HG03060 (cell line): ENCODE data around the gene PRDM16.

Experiments
- ATAC-seq: cut with Tn5 transposase; IDR thresholded peaks from one replicate; pipeline ENCODE4 v1.9.1; 2021; ENCODE audit warnings: low read depth, moderate number of reproducible peaks; ENCODE audit not compliant: unreplicated experiment

The PRDM16 gene

DNA sequence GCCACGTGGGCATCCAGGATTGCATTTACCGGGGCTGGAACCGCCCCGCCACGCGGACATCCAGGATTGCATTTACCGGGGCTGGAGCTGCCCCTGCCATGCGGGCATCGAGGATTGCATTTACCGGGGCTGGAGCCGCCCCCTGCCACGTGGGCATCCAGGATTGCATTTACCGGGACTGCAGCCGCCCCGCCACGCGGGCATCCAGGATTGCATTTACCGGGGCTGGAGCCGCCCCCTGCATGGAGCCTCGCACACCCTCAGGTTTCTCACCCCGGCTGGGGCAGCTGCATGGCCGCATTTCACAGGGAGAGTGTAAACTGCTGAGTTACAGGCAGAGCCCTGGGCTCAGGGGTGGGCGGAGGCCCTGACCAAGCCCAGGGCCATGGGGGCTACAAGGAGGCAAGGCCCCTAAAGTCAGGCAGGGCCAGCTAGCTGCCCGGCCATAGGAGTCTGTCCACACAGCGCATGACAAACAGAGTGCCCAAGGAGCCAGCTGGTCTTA lies 218.7 kb downstream of the PRDM16 start:
- no peak for ATAC-seq

DNA sequence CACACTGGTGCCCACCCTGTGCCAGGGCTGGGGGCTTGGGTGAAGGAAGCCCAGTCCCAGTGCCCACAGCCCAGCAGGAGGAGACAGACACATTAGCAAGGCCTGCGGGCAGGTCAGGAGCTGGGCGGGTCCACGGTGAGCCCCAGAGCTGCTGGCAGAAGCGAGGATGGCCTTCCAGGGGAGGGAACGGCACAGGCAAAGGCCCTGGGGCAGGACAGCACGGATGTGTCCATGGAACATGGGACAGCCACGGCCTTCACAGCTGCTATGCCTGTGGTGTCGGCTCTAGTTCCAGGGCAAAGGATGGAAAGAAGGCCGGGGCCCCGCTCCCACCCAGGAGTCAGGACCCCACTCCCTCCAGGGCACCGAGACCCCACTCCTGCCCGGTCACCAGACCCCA lies 220.5 kb downstream of the PRDM16 start:
- no peak for ATAC-seq

- no peak for ATAC-seq
Observed at GRCh38 chr1:3290438-3290837, 221.4 kb downstream of the PRDM16 start.

DNA sequence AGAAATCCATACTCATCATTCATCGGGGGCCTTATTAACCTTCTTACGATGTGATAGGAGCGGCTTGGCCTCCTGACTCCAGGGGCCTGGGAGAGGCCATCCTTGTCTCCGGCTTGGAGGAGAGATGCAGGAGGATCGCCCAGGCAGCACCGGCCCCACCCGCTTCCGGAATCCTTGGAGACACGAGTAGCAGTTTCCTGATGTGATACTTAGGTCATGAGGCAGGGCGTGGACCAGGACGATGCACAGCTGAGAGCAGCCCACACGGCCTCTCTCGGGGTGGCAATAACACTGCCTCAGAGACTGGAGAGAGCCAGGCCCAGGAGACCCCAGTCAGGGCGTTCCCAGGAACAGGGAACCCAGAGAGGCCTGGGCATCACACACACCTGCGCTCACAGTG lies 221.9 kb downstream of the PRDM16 start:
- ATAC-seq: no peak

GRCh38 chr1:3292051-3292722 lies 223.2 kb downstream of the PRDM16 start:
- no peak for ATAC-seq

- no peak for ATAC-seq
Observed at GRCh38 chr1:3292868-3293562, 224.0 kb downstream of the PRDM16 start.

DNA sequence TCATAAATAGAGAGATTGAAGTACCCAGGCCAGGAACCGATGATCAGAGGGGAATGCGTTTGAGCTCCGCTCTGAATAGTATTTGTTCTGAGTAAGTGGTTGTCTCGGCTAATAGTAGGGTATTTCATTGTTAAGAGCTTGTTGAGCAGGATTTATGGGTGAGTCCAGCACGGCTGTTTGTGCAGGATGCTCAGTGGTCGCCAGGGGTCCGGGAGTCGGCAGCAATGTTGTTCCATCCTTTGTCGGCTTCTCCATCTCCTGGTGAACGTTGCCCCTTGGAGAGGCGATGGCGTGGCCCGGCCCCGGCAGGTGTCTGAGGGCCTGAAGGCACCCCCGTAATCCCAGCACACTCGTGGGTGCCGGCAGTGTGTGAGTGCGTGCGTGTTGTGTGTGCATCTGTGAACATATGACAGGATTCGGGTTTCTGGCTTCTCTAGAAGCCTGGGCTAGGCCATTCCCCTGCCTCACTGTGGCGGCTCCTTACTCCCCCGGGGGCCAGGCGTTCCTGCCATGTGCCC lies 224.6 kb downstream of the PRDM16 start:
- no peak for ATAC-seq

- no peak for ATAC-seq
Observed at GRCh38 chr1:3294450-3294849, 225.4 kb downstream of the PRDM16 start.

DNA sequence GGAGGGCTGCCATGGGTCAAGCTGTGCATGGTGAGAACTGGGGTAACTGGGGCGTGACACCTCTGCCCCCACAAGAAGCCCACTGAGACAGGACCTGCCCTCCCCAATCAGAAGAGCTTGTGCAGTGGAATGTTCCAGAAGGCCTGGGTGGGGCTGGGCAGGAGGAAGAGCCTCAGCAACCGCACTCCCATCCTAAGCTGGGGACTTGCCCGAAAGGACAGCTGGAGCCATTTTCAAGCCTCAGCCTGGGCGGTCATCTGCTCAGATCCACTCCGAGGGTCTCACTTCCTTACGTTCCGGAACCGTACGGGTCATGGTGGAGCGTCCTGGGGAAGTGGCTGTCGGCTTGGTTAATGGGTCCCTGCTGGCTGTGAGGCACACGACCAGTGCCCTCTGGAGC lies 226.8 kb downstream of the PRDM16 start:
- no peak for ATAC-seq

GRCh38 chr1:3296326-3296725 lies 227.3 kb downstream of the PRDM16 start:
- no peak for ATAC-seq

- ATAC-seq: no peak
Observed at GRCh38 chr1:3296826-3297225, 227.8 kb downstream of the PRDM16 start.

- no peak for ATAC-seq
Observed at GRCh38 chr1:3297756-3298155, 228.8 kb downstream of the PRDM16 start.

DNA sequence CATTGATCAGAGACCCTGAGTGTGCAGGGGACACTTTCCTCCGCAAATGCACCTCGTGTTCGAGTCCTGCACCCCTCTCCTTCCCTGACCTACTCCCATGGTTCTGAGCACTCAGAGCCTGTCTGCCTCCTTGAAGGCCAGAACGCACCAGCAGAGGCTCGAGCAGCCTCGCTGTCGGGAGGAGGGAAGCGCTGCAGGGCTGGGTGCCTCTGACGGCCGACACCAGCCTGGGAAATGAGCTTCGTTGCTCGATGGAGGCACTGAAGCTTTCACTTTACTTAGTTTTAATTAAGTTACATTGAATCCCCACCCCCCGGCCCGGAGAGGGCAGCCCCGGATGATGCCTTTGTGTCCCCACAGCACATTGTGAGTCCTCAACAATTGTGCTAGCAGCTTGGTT lies 229.2 kb downstream of the PRDM16 start:
- ATAC-seq: no peak

GRCh38 chr1:3304246-3304645 lies 235.2 kb downstream of the PRDM16 start:
- ATAC-seq: no peak

DNA sequence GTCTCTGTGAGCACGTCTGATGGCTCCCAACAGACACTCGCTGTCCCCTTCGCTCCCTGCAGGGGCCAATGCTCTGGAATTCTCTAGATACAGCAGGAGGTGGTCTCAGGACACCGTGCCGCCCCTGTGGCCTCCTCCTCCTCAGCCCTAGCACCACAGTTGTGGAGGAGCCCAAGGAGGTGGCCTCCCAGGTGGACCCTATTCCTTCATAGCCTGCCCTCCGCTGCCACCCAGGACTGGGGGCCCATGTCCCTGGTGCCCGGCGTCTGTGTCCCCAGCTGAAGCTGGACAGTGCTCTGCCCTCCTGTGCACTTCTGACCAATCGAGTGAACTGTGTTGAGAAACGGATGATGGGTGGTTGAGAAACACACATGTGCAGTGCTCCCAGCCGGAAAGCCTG lies 235.7 kb downstream of the PRDM16 start:
- ATAC-seq: no peak

DNA sequence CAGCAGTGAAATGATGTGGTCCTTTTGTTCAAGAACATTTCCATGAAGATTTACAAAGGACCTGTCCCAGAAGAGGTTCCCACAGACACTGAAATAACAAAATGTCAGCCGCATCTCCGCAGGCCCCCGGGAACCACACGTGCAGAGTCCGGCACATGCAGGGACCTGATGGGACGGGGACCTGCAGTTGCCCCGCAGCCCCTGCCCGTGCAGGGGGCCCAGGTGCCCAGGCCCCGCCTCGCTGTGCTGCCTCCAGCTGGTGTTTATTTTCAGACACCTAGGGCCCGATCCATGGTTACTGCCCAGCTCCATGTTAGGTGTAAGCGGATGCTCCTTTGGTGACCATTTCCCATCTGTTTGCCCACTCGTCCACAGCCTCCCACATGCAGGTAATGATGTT lies 236.2 kb downstream of the PRDM16 start:
- no peak for ATAC-seq

- ATAC-seq: no peak
Observed at GRCh38 chr1:3306583-3307291, 237.7 kb downstream of the PRDM16 start.

- ATAC-seq: no peak
Observed at GRCh38 chr1:3307359-3307758, 238.4 kb downstream of the PRDM16 start.

GRCh38 chr1:3308053-3308452 lies 239.1 kb downstream of the PRDM16 start:
- ATAC-seq: no peak

GRCh38 chr1:3310718-3311400 lies 241.9 kb downstream of the PRDM16 start:
- no peak for ATAC-seq

- no peak for ATAC-seq
Observed at GRCh38 chr1:3311711-3312110, 242.7 kb downstream of the PRDM16 start.
